Gastrocnemius medialis (tissue), 4 donors: ENCODE results near the gene LRP1.
"Not testable (repeated sequence)": the region's sequence is repeated elsewhere in the genome, so short reads cannot be mapped to it uniquely, and the experiment has no call there.

Source experiments
- POLR2A ChIP-seq, 2 donors: fragments of 450-650 bp; IDR thresholded peaks; one replicate each; pipeline ENCODE4 v1.6.1; 2017; ENCODE audit warnings: antibody characterized with exemption in 2 of 2, mild to moderate bottlenecking in 2 of 2, moderate library complexity in 2 of 2
- TF ChIP-seq, protein P1 (sequence below), 5 experiments: fragments of 450-650 bp in 3 of 5; fragments of 200-600 bp in 2 of 5; sonication (generic) in 2 of 5; IDR thresholded peaks in 4 of 5; conservative IDR thresholded peaks in 1 of 5; 1 replicate in 4 of 5; 2 replicates in 1 of 5; pipeline ENCODE4 v1.5.1; 2016 to 2019; ENCODE audit warnings: antibody characterized with exemption in 5 of 5, mild to moderate bottlenecking in 3 of 5, moderate library complexity in 3 of 5

- TF ChIP-seq, protein P1, sequence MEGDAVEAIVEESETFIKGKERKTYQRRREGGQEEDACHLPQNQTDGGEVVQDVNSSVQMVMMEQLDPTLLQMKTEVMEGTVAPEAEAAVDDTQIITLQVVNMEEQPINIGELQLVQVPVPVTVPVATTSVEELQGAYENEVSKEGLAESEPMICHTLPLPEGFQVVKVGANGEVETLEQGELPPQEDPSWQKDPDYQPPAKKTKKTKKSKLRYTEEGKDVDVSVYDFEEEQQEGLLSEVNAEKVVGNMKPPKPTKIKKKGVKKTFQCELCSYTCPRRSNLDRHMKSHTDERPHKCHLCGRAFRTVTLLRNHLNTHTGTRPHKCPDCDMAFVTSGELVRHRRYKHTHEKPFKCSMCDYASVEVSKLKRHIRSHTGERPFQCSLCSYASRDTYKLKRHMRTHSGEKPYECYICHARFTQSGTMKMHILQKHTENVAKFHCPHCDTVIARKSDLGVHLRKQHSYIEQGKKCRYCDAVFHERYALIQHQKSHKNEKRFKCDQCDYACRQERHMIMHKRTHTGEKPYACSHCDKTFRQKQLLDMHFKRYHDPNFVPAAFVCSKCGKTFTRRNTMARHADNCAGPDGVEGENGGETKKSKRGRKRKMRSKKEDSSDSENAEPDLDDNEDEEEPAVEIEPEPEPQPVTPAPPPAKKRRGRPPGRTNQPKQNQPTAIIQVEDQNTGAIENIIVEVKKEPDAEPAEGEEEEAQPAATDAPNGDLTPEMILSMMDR (IDR thresholded peaks at IDR 0.05 in 4 of 5, conservative IDR thresholded peaks at IDR 0.05 in 1 of 5), result not testable (repeated sequence)
- TF ChIP-seq POLR2A (IDR thresholded peaks at IDR 0.05), result not testable (repeated sequence)
Measured at GRCh38 chr12:57120718-57121117, 7.6 kb upstream of the LRP1 start.
